IMR-90 (cell line): ENCODE data around the gene CCL23.

Experiments
- CEBPB ChIP-seq: IDR thresholded peaks from 2 replicates; pipeline ENCODE4 v1.6.1; 2012; ENCODE audit warnings: low read depth, low read length, improper control_type of control experiment
- CTCF ChIP-seq: conservative IDR thresholded peaks from 2 replicates; pipeline ENCODE4 v1.5.1; 2012; ENCODE audit warnings: mild to moderate bottlenecking, low read depth, low read length, improper control_type of control experiment
- POLR2A ChIP-seq: IDR thresholded peaks from 2 replicates; pipeline ENCODE4 v1.6.1; 2012; ENCODE audit warnings: mild to moderate bottlenecking, low read depth, low read length
- RFX5 ChIP-seq: IDR thresholded peaks from 2 replicates; pipeline ENCODE4 v1.8.0; 2012; ENCODE audit warnings: low read depth, mild to moderate bottlenecking, low read length, moderate library complexity

- TF ChIP-seq CTCF, result no peak
- TF ChIP-seq POLR2A, result no peak
- no peak for TF ChIP-seq RFX5
- no peak for TF ChIP-seq CEBPB
Measured at GRCh38 chr17:35968520-35969054, 49.2 kb downstream of the CCL23 start.
